H1 (cell line): ENCODE results near the gene PAK5.

Experiments used
- CBX5 ChIP-seq: fragments of 300-800, 300-1000 bp; sonication (generic); IDR thresholded peaks from 2 replicates; pipeline ENCODE4 v1.7.1; 2016; ENCODE audit warnings: antibody characterized with exemption, low read length, low read depth
- EGR1 ChIP-seq: IDR thresholded peaks from 2 replicates; pipeline ENCODE4 v1.6.1; 2011; ENCODE audit warnings: low read depth, low read length, borderline replicate concordance
- EZH2 ChIP-seq: fragments of 200-600 bp; sonication (generic); IDR thresholded peaks from 2 replicates; pipeline ENCODE4 v1.7.1; 2012; ENCODE audit warnings: low read depth, mild to moderate bottlenecking, moderate library complexity, low read length, inconsistent platforms; ENCODE audit not compliant: severe bottlenecking
- HDAC2 ChIP-seq, 2 experiments: fragments of 300-600 bp in 1 of 2; sonication (generic) in 1 of 2; IDR thresholded peaks; 2 replicates each; pipeline ENCODE4 v1.6.1; 2011 to 2012; ENCODE audit warnings: low read depth in 2 of 2, low read length in 2 of 2, mild to moderate bottlenecking in 2 of 2, moderate library complexity in 2 of 2, borderline replicate concordance in 1 of 2, inconsistent platforms in 1 of 2
- NRF1 ChIP-seq: IDR thresholded peaks from 2 replicates; pipeline ENCODE4 v1.6.1; 2011; ENCODE audit warnings: mild to moderate bottlenecking, low read depth, low read length, improper control_type of control experiment
- POLR2A ChIP-seq, 2 experiments: IDR thresholded peaks; 1 replicate in 1 of 2; 2 replicates in 1 of 2; pipeline ENCODE4 v1.6.1; 2011; ENCODE audit warnings: low read depth in 2 of 2, low read length in 2 of 2, mild to moderate bottlenecking in 2 of 2; ENCODE audit errors: control extremely low read depth in 1 of 2
- RAD21 ChIP-seq, 2 experiments: IDR thresholded peaks in 1 of 2; conservative IDR thresholded peaks in 1 of 2; 2 replicates each; pipeline ENCODE4 v1.6.1; 2011; ENCODE audit warnings: low read depth in 2 of 2, low read length in 2 of 2, improper control_type of control experiment in 1 of 2, inconsistent platforms in 1 of 2, mild to moderate bottlenecking in 1 of 2, moderate library complexity in 1 of 2
- RFX5 ChIP-seq: IDR thresholded peaks from 2 replicates; pipeline ENCODE4 v1.6.1; 2011; ENCODE audit warnings: low read depth, low read length, improper control_type of control experiment, borderline replicate concordance
- SAP30 ChIP-seq: fragments of 300-600 bp; sonication (generic); IDR thresholded peaks from 2 replicates; pipeline ENCODE4 v1.7.1; 2012; ENCODE audit warnings: low read length, moderate library complexity, mild to moderate bottlenecking, inconsistent platforms; ENCODE audit not compliant: insufficient read depth, insufficient replicate concordance
- TAF1 ChIP-seq: IDR thresholded peaks from 2 replicates; pipeline ENCODE4 v1.6.1; 2011; ENCODE audit warnings: mild to moderate bottlenecking, low read depth, low read length
- TEAD4 ChIP-seq: IDR thresholded peaks from 2 replicates; pipeline ENCODE4 v1.6.1; 2012; ENCODE audit warnings: low read depth, low read length, inconsistent platforms, mixed read lengths
- TF ChIP-seq, protein P1 (sequence below): IDR thresholded peaks from 2 replicates; pipeline ENCODE4 v1.6.1; 2011; ENCODE audit warnings: low read depth, mild to moderate bottlenecking, low read length; ENCODE audit not compliant: insufficient read depth
- TF ChIP-seq, protein P2 (sequence below), 3 experiments: IDR thresholded peaks; 1 replicate in 2 of 3; 2 replicates in 1 of 3; pipeline versions ENCODE4 v1.5.1 to v1.6.1; 2011; ENCODE audit warnings: low read length in 3 of 3, mild to moderate bottlenecking in 3 of 3, inconsistent platforms in 2 of 3, low read depth in 1 of 3, moderate library complexity in 1 of 3; ENCODE audit not compliant: insufficient read depth in 1 of 3; ENCODE audit errors: control extremely low read depth in 1 of 3

DNA sequence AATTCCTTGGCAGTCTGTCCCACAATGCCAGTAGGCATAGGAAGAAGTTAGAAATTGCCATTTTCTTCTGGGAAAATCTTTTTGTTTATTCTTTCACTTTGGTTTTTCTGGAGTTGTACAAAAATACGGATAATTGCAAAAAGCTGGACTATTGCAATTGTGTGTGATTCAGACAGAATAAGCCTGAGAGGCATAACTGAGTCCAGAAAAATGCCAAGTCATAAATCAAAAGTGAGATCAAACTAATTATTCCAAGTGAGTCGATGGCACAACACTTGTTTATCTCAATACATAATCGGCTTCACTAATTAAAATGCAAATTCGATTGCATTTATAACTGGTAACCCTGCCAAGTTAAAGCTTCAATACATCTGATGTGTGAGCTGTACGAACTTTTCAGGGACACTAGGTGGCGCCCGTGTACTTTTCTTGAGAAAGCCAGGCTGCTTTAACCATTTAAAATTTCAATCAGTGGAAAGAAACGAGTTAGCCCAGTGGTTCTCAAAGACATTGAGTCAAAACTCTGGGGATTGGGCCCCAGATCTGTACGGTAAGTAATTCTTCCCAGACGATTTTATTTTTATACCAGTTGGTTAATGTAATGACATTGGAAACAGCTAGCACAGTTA is 221.9 kb downstream of the PAK5 start:
- TF ChIP-seq CBX5 (no peak), RFX5 (no peak), SAP30 (no peak), TEAD4 (no peak), HDAC2 (IDR thresholded peaks at IDR 0.05; ENCODE audit: borderline replicate concordance in 1 of 2, low read depth in 2 of 2, low read length in 2 of 2) (no peak), NRF1 (no peak), EZH2 (no peak), POLR2A (IDR thresholded peaks at IDR 0.05; ENCODE audit: control extremely low read depth in 1 of 2, low read depth in 2 of 2, low read length in 2 of 2) (no peak), RAD21 (IDR thresholded peaks at IDR 0.05 in 1 of 2, conservative IDR thresholded peaks at IDR 0.05 in 1 of 2; ENCODE audit: low read depth in 2 of 2, low read length in 2 of 2) (peak; percentile 93 to 97), TAF1 (no peak), EGR1 (no peak)
- TF ChIP-seq, protein P1, sequence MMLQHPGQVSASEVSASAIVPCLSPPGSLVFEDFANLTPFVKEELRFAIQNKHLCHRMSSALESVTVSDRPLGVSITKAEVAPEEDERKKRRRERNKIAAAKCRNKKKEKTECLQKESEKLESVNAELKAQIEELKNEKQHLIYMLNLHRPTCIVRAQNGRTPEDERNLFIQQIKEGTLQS: no peak
- TF ChIP-seq, protein P2, sequence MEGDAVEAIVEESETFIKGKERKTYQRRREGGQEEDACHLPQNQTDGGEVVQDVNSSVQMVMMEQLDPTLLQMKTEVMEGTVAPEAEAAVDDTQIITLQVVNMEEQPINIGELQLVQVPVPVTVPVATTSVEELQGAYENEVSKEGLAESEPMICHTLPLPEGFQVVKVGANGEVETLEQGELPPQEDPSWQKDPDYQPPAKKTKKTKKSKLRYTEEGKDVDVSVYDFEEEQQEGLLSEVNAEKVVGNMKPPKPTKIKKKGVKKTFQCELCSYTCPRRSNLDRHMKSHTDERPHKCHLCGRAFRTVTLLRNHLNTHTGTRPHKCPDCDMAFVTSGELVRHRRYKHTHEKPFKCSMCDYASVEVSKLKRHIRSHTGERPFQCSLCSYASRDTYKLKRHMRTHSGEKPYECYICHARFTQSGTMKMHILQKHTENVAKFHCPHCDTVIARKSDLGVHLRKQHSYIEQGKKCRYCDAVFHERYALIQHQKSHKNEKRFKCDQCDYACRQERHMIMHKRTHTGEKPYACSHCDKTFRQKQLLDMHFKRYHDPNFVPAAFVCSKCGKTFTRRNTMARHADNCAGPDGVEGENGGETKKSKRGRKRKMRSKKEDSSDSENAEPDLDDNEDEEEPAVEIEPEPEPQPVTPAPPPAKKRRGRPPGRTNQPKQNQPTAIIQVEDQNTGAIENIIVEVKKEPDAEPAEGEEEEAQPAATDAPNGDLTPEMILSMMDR (IDR thresholded peaks at IDR 0.05; ENCODE audit: control extremely low read depth in 1 of 3, insufficient read depth in 1 of 3, low read depth in 1 of 3, low read length in 3 of 3): peak in 2 of 3 experiments; percentile 79 to 85; a peak in 3 of 4 replicates
